Measurements from ENCODE around the gene EXOC3L2.

DNA sequence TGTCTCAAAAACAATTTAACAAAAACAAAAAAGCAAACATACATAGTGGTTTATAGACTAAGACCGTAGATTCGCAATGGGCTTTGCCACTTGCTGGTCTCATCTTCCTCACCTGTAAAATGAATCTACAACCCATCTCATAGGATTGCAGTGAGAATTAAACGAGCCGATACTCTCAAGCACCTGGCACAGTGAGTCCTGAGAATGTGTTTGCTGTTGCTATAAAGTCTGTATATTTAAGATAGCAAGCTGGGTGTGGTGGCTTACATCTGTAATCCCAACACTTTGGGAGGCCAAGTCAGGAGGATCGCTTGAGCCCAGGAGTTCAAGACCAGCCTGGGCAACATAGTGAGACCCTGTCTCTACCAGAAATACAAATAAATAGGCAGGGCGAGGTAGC lies 22.5 kb downstream of the EXOC3L2 start:
- TF ChIP-seq CTCF (conservative IDR thresholded peaks at IDR 0.05 in 1 of 2, IDR thresholded peaks at IDR 0.05 in 1 of 2; ENCODE audit: extremely low read depth in 1 of 2, insufficient read depth in 1 of 2, low read depth in 1 of 2, low read length in 2 of 2) (no peak), EZH2 (IDR thresholded peaks at IDR 0.05; ENCODE audit: borderline replicate concordance, low read length) (no peak)
